K562 (cell line): ENCODE measurements around the gene KLHL15. TPM values are rescaled to one million over a fixed set of nuclear protein-coding genes. Genes with fewer than 3 reads are reported as not detected.
A peak's percentile ranks its signal among the peaks of the same experiment; 100 is the strongest.

ENCODE experiments used
- ATAC-seq: fragments of 200-7000 bp; cut with Tn5 transposase; 3 replicates; pipeline ENCODE4 v1.9.1; 2020; ENCODE audit warnings: moderate library complexity
- BruUV-seq: library from RNA; stranded (reverse); fragments of 400-500 nt; replicated peaks from 2 replicates; lab custom pipeline; 2021; lab: Mats Ljungman, UMichigan
- CTCF ChIA-PET: fragments of 300-600 bp; formaldehyde crosslinking; extraction: SDS; loops from one replicate; lab custom pipeline; 2021; ENCODE audit warnings: low intra/inter-chr PET ratio; lab: Yijun Ruan, JAX
- POLR2A ChIA-PET: fragments of 300-600, 350-650 bp; sonication (Branson Sonifier 250); formaldehyde crosslinking; extraction: SDS; loops from one replicate; lab custom pipeline; 2021; ENCODE audit warnings: antibody characterized with exemption, inconsistent platforms; lab: Yijun Ruan, JAX
- DNase-seq, 4 experiments: peaks; one replicate each; pipeline versions ENCODE4 v3.0.0 to v3.0.0-alpha.2; 2011 to 2018; ENCODE audit warnings: low spot score in 3 of 4, mixed read lengths in 3 of 4; ENCODE audit errors: extremely low read depth in 1 of 4
- FAIRE-seq: peaks from 2 replicates; lab custom pipeline; 2011; peaks lifted over from hg19 to GRCh38; lab: Jason Lieb, UNC
- H2AFZ ChIP-seq: 2 replicates; pipeline ENCODE4 v1.6.0; 2011; ENCODE audit warnings: low read depth, low read length, control low read depth, inconsistent platforms
- H3K27ac ChIP-seq: fragments of 200-600 bp; 3 replicates; pipeline ENCODE4 v1.8.0; 2011; ENCODE audit warnings: low read depth, mild to moderate bottlenecking, control low read depth, inconsistent platforms, low read length, moderate library complexity, mixed read lengths; ENCODE audit errors: extremely low read depth
- H3K27me3 ChIP-seq, 2 experiments: fragments of 300-600 bp in 1 of 2; 2 replicates in 1 of 2; 3 replicates in 1 of 2; pipeline versions ENCODE4 v1.6.0 to v1.8.0; 2011; ENCODE audit warnings: inconsistent platforms in 2 of 2, low read length in 2 of 2, mild to moderate bottlenecking in 1 of 2, mixed read lengths in 1 of 2, moderate library complexity in 1 of 2; ENCODE audit not compliant: control insufficient read depth in 2 of 2, insufficient read depth in 2 of 2
- H3K36me3 ChIP-seq: fragments of 300-600 bp; 3 replicates; pipeline ENCODE4 v1.8.0; 2011; ENCODE audit warnings: mild to moderate bottlenecking, low read length, inconsistent platforms; ENCODE audit not compliant: control insufficient read depth, insufficient read depth
- H3K4me1 ChIP-seq, 2 experiments: fragments of 200-600 bp in 1 of 2; replicated peaks in 1 of 2; 2 replicates in 1 of 2; 3 replicates in 1 of 2; pipeline versions ENCODE4 v1.5.1 to v1.8.0; 2011; ENCODE audit warnings: inconsistent platforms in 2 of 2, low read length in 2 of 2, mild to moderate bottlenecking in 1 of 2, mixed read lengths in 1 of 2, moderate library complexity in 1 of 2; ENCODE audit not compliant: control insufficient read depth in 2 of 2, insufficient read depth in 2 of 2
- H3K4me2 ChIP-seq: 2 replicates; pipeline ENCODE4 v1.6.1; 2011; ENCODE audit warnings: low read length, control low read depth, inconsistent platforms, mixed read lengths; ENCODE audit not compliant: insufficient read depth
- H3K4me3 ChIP-seq: fragments of 200-600 bp; sonication (generic), shearing (Covaris generic); 2 replicates; pipeline ENCODE4 v1.5.1; 2016; ENCODE audit warnings: control low read depth, inconsistent platforms
- H3K79me2 ChIP-seq: fragments of 200-600 bp; 3 replicates; pipeline ENCODE4 v1.8.0; 2011; ENCODE audit warnings: low read length, inconsistent platforms; ENCODE audit not compliant: control insufficient read depth, insufficient read depth
- H3K9ac ChIP-seq, 2 experiments: 2 replicates each; pipeline versions ENCODE4 v1.6.0 to v1.6.1; 2011; ENCODE audit warnings: low read depth in 2 of 2, low read length in 2 of 2, control low read depth in 1 of 2, inconsistent platforms in 1 of 2, mild to moderate bottlenecking in 1 of 2, mixed read lengths in 1 of 2; ENCODE audit not compliant: insufficient read depth in 1 of 2
- H3K9me1 ChIP-seq: one replicate; pipeline ENCODE4 v1.6.0; 2011; ENCODE audit warnings: inconsistent platforms, mild to moderate bottlenecking, low read length, moderate library complexity; ENCODE audit not compliant: control insufficient read depth, insufficient read depth
- H3K9me3 ChIP-seq: replicated peaks from 2 replicates; pipeline ENCODE4 v1.5.1; 2011; ENCODE audit warnings: low read depth, low read length, inconsistent platforms; ENCODE audit not compliant: control insufficient read depth, insufficient read depth
- H4K20me1 ChIP-seq: replicated peaks from 2 replicates; pipeline ENCODE4 v1.6.1; 2011; ENCODE audit warnings: low read length, inconsistent platforms, mixed read lengths; ENCODE audit not compliant: control insufficient read depth, insufficient read depth
- BCOR ChIP-seq: fragments of 450-650 bp; IDR thresholded peaks from 2 replicates; pipeline ENCODE4 v1.6.1; 2016
- CBFA2T3 ChIP-seq: fragments of 450-650 bp; IDR thresholded peaks from 2 replicates; pipeline ENCODE4 v1.6.1; 2017
- CTCF ChIP-seq, 3 experiments: IDR thresholded peaks in 2 of 3; conservative IDR thresholded peaks in 1 of 3; 2 replicates each; pipeline ENCODE4 v1.5.1; 2011 to 2012; ENCODE audit warnings: low read length in 3 of 3, mild to moderate bottlenecking in 3 of 3, control low read depth in 2 of 3, improper control_type of control experiment in 1 of 3, inconsistent platforms in 1 of 3, low read depth in 1 of 3, mixed read lengths in 1 of 3, moderate library complexity in 1 of 3; ENCODE audit not compliant: insufficient read depth in 2 of 3
- DPF2 ChIP-seq: fragments of 450-650 bp; IDR thresholded peaks from 2 replicates; pipeline ENCODE4 v1.6.1; 2016
- ELF2 ChIP-seq: fragments of 250-450 bp; sonication (Bioruptor Pico); IDR thresholded peaks from 2 replicates; pipeline ENCODE4 v1.5.0; 2021; ENCODE audit warnings: mild to moderate bottlenecking
- FOSL1 ChIP-seq: fragments of 200-800 bp; sonication (Bioruptor generic); conservative IDR thresholded peaks from 2 replicates; pipeline ENCODE4 v1.6.1; 2016; ENCODE audit warnings: missing genetic modification characterization, missing compliant biosample characterization
- HDAC2 ChIP-seq: fragments of 450-650 bp; IDR thresholded peaks from 2 replicates; pipeline ENCODE4 v1.6.1; 2016; ENCODE audit warnings: mild to moderate bottlenecking
- HMGXB4 ChIP-seq: sonication (generic); formaldehyde crosslinking; IDR thresholded peaks from 2 replicates; pipeline ENCODE4 v1.8.1; 2023; ENCODE audit warnings: mild to moderate bottlenecking, missing genetic modification reagents
- HNRNPH1 ChIP-seq: fragments of 200-400 bp; formaldehyde crosslinking; optimal IDR thresholded peaks from 2 replicates; pipeline ENCODE3; 2017; ENCODE audit warnings: low read depth, mild to moderate bottlenecking, low read length, moderate library complexity
- KDM1A ChIP-seq, 2 experiments: fragments of 450-650 bp; IDR thresholded peaks; 2 replicates each; pipeline ENCODE4 v1.6.1; 2016; ENCODE audit warnings: mild to moderate bottlenecking in 2 of 2
- KLF16 ChIP-seq: IDR thresholded peaks from 2 replicates; pipeline ENCODE4 v1.6.1; 2016; ENCODE audit warnings: antibody characterized with exemption
- MBD2 ChIP-seq: sonication (generic); IDR thresholded peaks from 2 replicates; pipeline ENCODE4 v1.6.1; 2016; ENCODE audit warnings: low read depth, borderline replicate concordance
- MECOM ChIP-seq: fragments of 250-450 bp; sonication (Bioruptor Pico); IDR thresholded peaks from 2 replicates; pipeline ENCODE4 v1.8.0; 2022; ENCODE audit warnings: inconsistent platforms
- MYBL2 ChIP-seq, 2 experiments: fragments of 450-650 bp in 1 of 2; sonication (generic) in 1 of 2; formaldehyde crosslinking in 1 of 2; IDR thresholded peaks; 2 replicates each; pipeline versions ENCODE4 v1.6.1 to v1.8.1; 2017 to 2022; ENCODE audit warnings: borderline replicate concordance in 1 of 2, inconsistent platforms in 1 of 2, low read depth in 1 of 2, mild to moderate bottlenecking in 1 of 2, missing genetic modification reagents in 1 of 2, moderate library complexity in 1 of 2
- POLR2AphosphoS5 ChIP-seq: IDR thresholded peaks from 2 replicates; pipeline ENCODE4 v1.6.1; 2011; ENCODE audit warnings: mild to moderate bottlenecking, low read depth, low read length, moderate library complexity; ENCODE audit not compliant: control insufficient read depth, insufficient read depth
- RBM17 ChIP-seq: fragments of 200-400 bp; formaldehyde crosslinking; IDR thresholded peaks from 2 replicates; pipeline ENCODE4 v1.6.1; 2017; ENCODE audit warnings: low read depth, mild to moderate bottlenecking, low read length, borderline replicate concordance
- VEZF1 ChIP-seq: fragments of 200-800 bp; sonication (Bioruptor generic); IDR thresholded peaks from 2 replicates; pipeline ENCODE4 v1.6.1; 2017; ENCODE audit warnings: missing genetic modification characterization, missing compliant biosample characterization
- WGBS: fragments of 100-300 bp; shearing (Covaris generic); methylation state at CpG from one replicate; pipeline ENCODE4 v1.1.6; 2016; ENCODE audit warnings: low coverage, mixed read lengths; ENCODE audit not compliant: insufficient coverage; ENCODE audit errors: missing lambda C conversion rate; 5-methylcytosine and 5-hydroxymethylcytosine counted together
- in situ Hi-C: fragments of 300-500 bp; cut with MboI; formaldehyde crosslinking; loops from 4 replicates; pipeline ENCODE4 v1.15.0; 2018; ENCODE audit warnings: inconsistent platforms, mixed read lengths
- intact Hi-C: fragments of 100-400 bp; cut with micrococcal nuclease; formaldehyde crosslinking; loops from 2 replicates; pipeline ENCODE4 v1.14.2; 2022
- polyA plus RNA-seq, 8 experiments: library from polyadenylated mRNA; depleted of rRNA in 4 of 8; stranded (reverse) in 5 of 8; unstranded in 3 of 8; fragments of >200 nt; fragmentation: Nextera tagmentation in 2 of 8; fragmentation: Illumina TruSeq in 1 of 8; extraction: Ambion mirVana in 2 of 8; extraction: Trizol in 1 of 8; gene quantifications; 2 replicates each; pipeline versions ENCODE4 v1.2.1 to v1.2.3, GENCODE V29; 2011 to 2014; ENCODE audit warnings: inconsistent platforms in 1 of 8, missing spikeins in 1 of 8
- total RNA-seq, 7 experiments: library from RNA; depleted of rRNA in 6 of 7; stranded (reverse); fragments of >200 nt in 6 of 7; fragmentation: Illumina TruSeq in 2 of 7; extraction: Trizol in 2 of 7; gene quantifications; 2 replicates each; pipeline versions ENCODE4 v1.2.1 to v1.2.3, GENCODE V29; 2011 to 2021; ENCODE audit warnings: low replicate concordance in 1 of 7

Gene KLHL15
- total and polyA plus RNA-seq, 9 of the 15 experiments (the other 6 are each of a cell fraction or from before 2014, with no cell fraction given), result 3.0 to 12.4 (median 7.6) TPM

GRCh38 chrX:24012266-24012665, 14.7 kb downstream of the KLHL15 start (continued):
- TF ChIP-seq CTCF (IDR thresholded peaks at IDR 0.05 in 2 of 3, conservative IDR thresholded peaks at IDR 0.05 in 1 of 3; ENCODE audit: insufficient read depth in 2 of 3, low read depth in 1 of 3, low read length in 3 of 3), result no peak
- no peak for TF ChIP-seq HMGXB4 (CRISPR knock-in tag)
- TF ChIP-seq RBM17, result no peak
- TF ChIP-seq BCOR, result no peak

- 0 out of 2 replicates have a peak, but pooled peaks cover 7% of the 10 kb centered on the region for H4K20me1 ChIP-seq
- ChIA-PET CTCF (no interaction called here), POLR2A (interaction anchor here (0.7 to 2.0 kb wide), 4 partner anchors 11 to 306 kb away, joined by 3 to 10 read pairs (median 4); no protein-coding TSS in a partner anchor)
- DNase-seq (peak in 2 of 4 experiments; percentile 16 to 69), FAIRE-seq (peak; percentile 79), ATAC-seq (peak; percentile 70)
- peak overlapping the region; percentile 45; the same call in 1 of the 3 replicates for H3K27ac ChIP-seq
- H3K4me3 ChIP-seq, result no peak overlapping the region
- H3K27me3 ChIP-seq, result no peaks in the 10 kb centered on the region
- intact Hi-C loops, result no loop called here
- BruUV-seq, result no TSS peak
- H3K4me1 ChIP-seq, result peaks cover 0 to 7% of the 10 kb centered on the region in 2 experiments; a peak in 3 of 5 replicates
- no peaks in the 10 kb centered on the region for H3K9me1 ChIP-seq
- peaks cover 63% of the 10 kb centered on the region for H3K79me2 ChIP-seq
- H3K36me3 ChIP-seq, result peaks cover 42% of the 10 kb centered on the region
- H3K9me3 ChIP-seq, result no peaks in the 10 kb centered on the region
- in situ Hi-C loops, result no loop called here
- H3K9ac ChIP-seq, result no peak overlapping the region
- peak overlapping the region; percentile 35 for H3K4me2 ChIP-seq
- no peak overlapping the region for H2AFZ ChIP-seq
- 14% methylated on average over 9 of the region's 9 CpGs for WGBS
- TF ChIP-seq KDM1A (IDR thresholded peaks at IDR 0.05) (peak; percentile 39 to 58; a peak in 2 of 4 replicates), DPF2 (peak; percentile 51; the same call in 1 of the 2 replicates), HDAC2 (0 out of 2 replicates have a peak, but pooled peaks have one; percentile 21), VEZF1 (no peak), MYBL2 (IDR thresholded peaks at IDR 0.05; ENCODE audit: low read depth) (no peak), MYBL2 (CRISPR knock-in tag; IDR thresholded peaks at IDR 0.05; ENCODE audit: borderline replicate concordance) (no peak), MBD2 (no peak), ELF2 (no peak), POLR2AphosphoS5 (peak; percentile 49; the same call in 1 of the 2 replicates), FOSL1 (tag) (0 out of 2 replicates have a peak, but pooled peaks have one; percentile 15), CBFA2T3 (peak; percentile 89), KLF16 (peak; percentile 72; the same call in 1 of the 2 replicates), MECOM (CRISPR knock-in tag) (peak; percentile 58; the same call in 1 of the 2 replicates), HNRNPH1 (no peak)
These were observed 21.1 kb downstream of the KLHL15 start for GRCh38 chrX:24005867-24006266.
